GM18511 (cell line): ENCODE measurements around the gene RUNX3.

Experiments
- ATAC-seq: cut with Tn5 transposase; IDR thresholded peaks from one replicate; pipeline ENCODE4 v1.9.1; 2021; ENCODE audit warnings: mild to moderate bottlenecking, moderate library complexity; ENCODE audit not compliant: unreplicated experiment

Gene RUNX3

DNA sequence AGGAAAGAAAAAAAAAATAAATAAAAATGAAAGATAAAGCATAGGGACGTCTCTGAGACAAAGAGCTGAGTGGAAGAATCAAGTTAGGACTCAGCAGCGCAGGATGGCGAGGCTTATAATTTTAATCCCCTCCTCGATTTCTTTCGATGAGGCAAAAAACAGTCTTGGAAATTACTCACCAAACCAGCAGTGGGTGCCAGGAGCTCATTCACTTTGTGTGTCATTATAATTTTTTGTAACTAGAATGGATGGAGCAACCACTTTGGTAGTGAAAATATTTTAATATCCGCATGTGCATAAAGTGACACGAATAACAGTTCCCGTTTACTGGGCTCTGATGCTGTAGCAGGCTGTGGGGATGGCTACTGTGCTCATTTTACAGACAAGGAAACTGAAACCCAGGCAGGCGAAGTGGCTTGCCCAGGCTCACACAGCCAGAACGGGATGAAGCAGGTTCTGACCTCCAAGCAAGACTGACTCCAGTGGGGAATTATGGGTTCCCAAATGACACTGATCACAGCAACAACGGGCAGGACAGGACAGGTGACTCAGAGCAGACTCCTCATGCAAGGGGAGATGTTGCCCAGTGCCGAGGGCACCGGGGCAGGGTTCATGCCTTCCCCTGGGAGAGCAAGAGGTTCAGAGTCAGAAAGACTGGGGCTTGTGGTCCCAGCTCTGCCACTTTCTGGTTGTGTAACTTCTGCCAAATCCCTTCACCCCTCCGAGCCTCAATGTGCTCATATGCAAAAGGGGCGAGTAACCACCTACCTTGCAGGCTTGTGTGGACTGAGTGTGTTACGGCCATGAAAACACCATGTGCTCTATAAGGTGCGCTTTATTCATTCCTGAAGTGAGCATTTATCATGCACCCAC lies 63.6 kb downstream of the RUNX3 start:
- ATAC-seq = no peak

DNA sequence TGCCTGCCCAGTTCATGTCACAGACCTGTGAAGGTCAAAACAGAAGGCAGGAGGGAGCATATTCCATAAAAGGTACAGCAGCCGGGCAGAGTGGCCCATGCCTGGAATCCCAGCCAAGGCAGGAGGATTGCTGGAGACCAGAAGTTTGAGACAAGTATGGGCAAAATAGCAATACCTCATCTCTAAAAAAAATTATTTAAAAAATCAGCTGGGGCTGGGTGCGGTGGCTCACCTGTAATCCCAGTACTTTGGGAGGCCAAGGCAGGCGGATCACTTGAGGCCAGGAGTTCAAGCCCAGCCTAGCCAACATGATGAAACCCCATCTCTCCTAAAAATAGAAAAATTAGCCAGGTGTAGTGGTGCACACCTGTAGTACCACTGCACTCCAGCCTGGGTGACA lies 64.5 kb downstream of the RUNX3 start:
- no peak for ATAC-seq

DNA sequence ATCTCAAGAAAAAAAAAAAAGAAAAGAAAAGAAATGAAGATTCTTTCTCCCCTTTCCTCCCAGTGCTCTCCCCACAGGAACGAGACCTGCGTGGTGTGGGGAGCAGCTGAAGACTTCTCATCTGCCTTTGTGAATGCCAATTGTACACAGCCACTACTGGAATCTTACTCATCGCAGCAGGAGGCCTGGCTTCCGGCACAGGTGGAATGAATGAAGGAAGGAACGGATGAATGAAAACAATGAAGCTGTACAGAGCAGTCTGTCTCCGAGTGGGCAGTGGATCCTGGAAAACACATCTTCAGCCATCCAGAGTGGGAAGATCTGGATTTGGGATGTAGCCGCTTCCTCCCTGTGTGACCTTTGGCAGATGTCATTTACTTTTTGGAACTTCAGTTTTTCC lies 64.9 kb downstream of the RUNX3 start:
- no peak for ATAC-seq

- ATAC-seq = no peak
Observed at GRCh38 chr1:24864370-24864777, 65.7 kb downstream of the RUNX3 start.

GRCh38 chr1:24862775-24863483 lies 67.1 kb downstream of the RUNX3 start:
- ATAC-seq = no peak

DNA sequence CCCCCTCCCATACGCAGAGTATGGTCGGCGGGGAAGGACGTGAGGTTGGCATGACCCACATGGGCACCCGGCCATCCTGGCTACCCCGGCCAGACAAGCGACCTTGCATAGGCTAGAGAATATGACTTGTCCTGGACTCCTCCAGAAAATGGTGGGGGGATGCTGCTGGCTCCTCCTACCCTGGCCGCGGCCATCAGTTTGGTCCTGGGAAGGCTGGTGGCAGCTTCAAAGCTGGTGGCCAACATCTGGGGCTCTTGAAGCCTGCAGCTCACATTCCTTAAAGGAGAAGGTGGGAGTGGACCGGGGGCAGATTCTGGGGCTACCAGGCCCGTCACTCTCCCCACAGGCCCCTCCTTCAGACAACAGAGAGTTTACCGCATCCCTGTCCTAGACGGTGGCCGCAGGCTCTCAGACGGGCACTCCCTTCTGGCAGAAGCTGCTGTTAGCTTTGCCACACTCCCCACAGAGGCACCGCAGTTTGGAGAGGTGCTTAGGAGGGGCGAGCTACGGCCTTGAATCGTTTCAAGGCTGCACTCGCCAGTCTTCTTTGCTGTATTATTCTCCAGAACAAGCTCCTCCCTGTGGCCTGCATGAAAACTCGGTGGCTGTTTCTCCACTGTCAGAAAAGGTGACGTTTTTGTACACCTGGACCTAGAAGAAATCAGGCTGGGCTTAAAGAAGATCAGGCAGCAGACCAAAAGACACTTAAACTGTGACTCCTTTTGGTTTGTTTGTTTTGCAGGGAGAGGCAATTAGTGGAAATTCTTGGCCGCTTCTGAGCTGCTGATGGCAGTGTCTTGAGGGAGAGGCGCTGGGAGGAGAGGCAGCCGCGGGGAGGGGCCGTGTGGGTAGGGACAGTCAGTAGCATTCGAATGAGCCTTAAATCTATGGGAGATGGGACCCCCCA lies 68.0 kb downstream of the RUNX3 start:
- ATAC-seq = no peak

DNA sequence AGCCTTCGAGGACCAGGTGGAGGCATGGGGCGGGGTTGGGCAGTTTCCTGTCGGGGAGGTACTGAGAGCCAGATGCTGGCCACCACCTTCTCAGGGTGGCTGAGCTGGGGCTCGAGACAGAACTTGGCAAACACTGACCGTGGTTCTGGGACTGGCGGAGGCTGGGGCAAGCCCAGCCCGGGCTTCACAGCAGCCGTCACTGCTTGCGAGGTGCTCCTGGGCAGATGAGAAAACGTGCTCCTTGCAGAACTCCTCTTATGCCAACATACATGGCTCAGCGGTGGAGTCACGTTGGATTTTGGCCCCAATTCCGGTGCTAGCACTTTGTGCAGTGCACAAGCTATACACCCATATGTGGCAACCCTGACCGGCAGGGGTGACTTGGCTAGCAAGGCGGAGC lies 69.2 kb downstream of the RUNX3 start:
- ATAC-seq = no peak

DNA sequence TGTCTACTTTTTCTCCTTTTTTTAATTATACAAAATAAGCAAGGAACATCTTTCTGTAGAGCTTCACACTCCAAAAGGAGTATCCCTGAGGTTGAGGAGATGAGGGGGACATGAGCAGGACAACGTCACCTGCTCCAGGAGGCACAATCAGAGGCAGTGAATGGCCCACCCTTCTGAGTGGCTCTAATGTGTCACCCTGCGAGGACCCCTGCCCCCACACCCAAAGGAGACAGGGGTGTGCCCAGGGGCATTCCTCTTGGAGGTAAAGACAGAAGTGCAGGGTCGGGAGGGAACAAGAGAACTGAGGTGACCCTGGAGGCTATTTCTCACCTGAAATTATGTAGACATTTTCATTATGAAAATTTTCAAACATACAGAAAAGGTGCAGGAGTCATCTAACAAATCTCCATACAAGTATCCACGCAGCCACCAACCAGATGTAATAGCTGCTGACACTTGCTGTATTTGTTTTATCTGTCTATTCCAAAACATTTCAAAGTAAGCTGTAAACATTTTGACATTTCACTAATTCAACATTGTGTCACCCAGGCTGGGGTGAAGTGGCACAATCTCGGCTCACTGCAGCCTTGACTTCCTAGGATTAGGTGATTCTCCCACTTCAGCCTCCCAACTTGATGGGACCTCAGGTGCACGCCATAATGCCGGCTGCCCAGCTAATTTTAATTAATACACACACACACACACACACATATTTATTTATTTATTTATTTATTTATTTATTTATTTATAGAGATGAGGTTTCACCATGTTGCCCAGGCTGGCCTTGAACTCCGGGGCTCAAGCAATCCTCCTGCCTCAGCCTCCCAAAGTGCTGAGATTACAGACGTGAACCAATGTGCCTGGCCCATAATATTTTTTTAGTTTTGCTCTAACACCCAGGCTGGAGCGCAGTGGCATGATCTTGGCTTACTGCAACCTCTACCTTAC lies 70.7 kb downstream of the RUNX3 start:
- no peak for ATAC-seq

DNA sequence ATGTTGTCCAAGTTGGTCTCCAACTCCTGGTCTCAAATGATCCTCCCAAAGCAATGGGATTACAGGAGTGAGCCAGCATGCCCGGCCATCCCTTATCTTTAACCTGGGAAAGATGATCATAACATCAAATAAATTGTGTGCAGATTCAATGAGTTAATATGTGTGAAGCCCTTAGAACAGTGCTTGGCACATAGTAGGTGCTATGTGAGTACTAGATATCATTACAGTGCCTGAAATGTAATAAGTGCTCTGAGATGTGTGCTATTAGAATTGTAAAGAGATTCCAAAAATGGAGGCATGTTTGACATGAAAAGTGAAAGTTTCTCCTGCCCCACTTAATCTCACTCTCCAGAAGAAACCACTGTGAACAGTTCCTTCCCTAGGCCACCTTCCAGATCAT lies 71.8 kb downstream of the RUNX3 start:
- no peak for ATAC-seq

DNA sequence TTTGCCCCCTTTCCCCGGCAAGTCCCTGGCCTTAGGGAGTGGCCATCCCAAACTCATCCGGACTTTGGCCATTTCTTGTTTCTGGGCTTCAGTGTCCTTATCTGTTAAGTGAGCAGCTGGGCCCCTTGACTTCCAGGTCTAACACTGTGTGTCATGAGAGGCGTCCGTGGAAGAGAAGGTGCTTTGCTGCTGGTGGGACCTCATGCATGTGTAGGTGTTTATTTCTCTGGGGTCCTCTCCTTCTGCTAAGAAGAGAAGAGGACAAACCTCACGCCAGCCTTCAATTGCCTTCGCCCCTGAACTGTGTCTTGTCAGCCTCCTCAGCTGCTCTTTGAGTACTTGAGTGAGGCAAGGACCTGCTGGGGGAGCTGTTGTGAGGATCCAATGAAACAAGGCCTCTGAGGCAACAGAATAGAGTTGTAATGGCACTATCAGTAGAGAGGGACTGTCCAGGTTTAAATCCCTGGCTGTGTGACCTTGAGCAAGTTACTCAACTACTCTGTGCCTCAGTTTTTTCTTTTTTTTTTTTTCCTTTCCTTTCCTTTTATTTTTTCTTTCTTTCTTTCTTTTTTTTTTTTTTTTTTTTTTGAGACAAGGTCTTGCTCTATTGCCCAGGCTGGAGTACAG lies 72.5 kb downstream of the RUNX3 start:
- no peak for ATAC-seq

- ATAC-seq = no peak
Observed at GRCh38 chr1:24856787-24857506, 73.1 kb downstream of the RUNX3 start.

GRCh38 chr1:24855474-24855873 lies 74.6 kb downstream of the RUNX3 start:
- ATAC-seq = no peak

- no peak for ATAC-seq
Observed at GRCh38 chr1:24853649-24854048, 76.4 kb downstream of the RUNX3 start.

DNA sequence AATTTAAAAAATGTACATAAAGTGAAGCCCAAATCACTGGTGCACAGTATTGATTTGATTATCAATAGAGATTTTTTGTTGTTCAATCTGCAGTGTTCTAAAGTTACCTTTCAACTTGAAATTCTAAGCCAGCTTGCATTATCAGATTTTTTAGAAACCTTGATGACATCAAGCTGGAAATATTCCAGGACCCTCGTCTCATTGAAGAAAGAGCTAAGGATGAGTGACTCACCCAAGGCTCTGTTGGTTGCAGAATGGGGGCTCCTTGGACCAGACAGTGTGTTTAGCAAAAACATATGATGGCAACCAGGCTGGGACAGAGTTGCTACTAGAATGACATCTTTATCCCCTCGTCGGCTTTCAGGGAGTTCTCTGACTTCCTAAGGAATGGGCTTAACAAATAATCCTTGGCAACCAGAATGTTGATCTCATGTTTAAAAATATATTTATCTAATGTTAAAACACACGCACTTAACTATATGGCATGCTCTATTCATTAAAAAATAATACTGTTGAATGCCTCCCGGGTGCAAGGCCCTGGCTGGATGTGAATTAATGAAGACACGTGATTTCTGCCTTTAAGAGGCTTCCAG lies 79.7 kb downstream of the RUNX3 start:
- ATAC-seq = no peak

DNA sequence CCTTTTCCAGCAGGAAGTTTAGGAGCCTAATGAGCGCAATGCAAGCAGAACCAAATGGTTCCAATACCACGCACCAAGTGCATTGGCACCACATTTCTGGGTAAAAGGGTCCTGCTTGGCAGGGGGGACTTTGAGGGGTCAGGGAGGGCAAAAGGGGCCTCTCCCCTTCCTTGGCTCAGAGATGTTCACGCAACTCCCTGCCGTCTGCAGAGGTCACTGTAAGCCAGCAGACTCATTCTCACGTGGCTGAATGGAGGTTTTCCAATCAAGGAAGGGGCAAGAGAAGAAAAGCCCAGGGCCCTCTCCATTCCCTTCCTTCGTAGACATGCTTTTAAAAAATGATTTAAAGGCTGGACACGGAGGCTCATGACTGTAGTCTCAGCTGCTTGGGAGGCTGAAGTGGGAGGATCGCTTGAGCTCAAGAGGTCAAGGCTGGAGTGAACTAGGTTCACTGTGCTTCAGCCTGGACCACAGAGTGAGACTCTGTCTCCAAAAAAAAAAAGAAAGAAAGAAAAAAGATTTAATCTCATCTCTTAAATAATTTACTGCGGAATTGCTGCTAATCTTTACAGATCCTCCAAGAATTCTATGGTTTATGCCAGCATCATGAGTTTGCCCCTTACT lies 80.3 kb downstream of the RUNX3 start:
- no peak for ATAC-seq
